ENCODE results near the gene RPH3AL.

Gene RPH3AL

GRCh38 chr17:384622-385177, 32.1 kb upstream of the RPH3AL start (continued):
- TF ChIP-seq PATZ1 (CRISPR knock-in tag; IDR thresholded peaks at IDR 0.05; ENCODE audit: borderline replicate concordance) (no peak), ARNTL (CRISPR knock-in tag; IDR thresholded peaks at IDR 0.05; ENCODE audit: borderline replicate concordance, low read depth) (no peak), TOX (CRISPR knock-in tag; IDR thresholded peaks at IDR 0.05; ENCODE audit: borderline replicate concordance) (no peak), ZNF565 (CRISPR knock-in tag; conservative IDR thresholded peaks at IDR 0.05; ENCODE audit: low read depth) (no peak), ESRRG (CRISPR knock-in tag; IDR thresholded peaks at IDR 0.05) (no peak), ZFP3 (CRISPR knock-in tag; IDR thresholded peaks at IDR 0.05) (no peak), ZNF70 (CRISPR knock-in tag; IDR thresholded peaks at IDR 0.05) (no peak), ISL1 (CRISPR knock-in tag; IDR thresholded peaks at IDR 0.05) (no peak), ZFP30 (CRISPR knock-in tag; IDR thresholded peaks at IDR 0.05) (no peak)

- TF ChIP-seq GLIS3 (CRISPR knock-in tag; IDR thresholded peaks at IDR 0.05) (no peak), PATZ1 (CRISPR knock-in tag; IDR thresholded peaks at IDR 0.05; ENCODE audit: borderline replicate concordance) (no peak), OSR1 (CRISPR knock-in tag; IDR thresholded peaks at IDR 0.05) (no peak)
Measured at GRCh38 chr17:383771-384621, 31.4 kb upstream of the RPH3AL start.

GRCh38 chr17:382644-383533, 30.3 kb upstream of the RPH3AL start:
- ATAC-seq: no peak
- TF ChIP-seq ZFP3 (CRISPR knock-in tag; IDR thresholded peaks at IDR 0.05) (no peak), PATZ1 (CRISPR knock-in tag; IDR thresholded peaks at IDR 0.05; ENCODE audit: borderline replicate concordance) (no peak), OSR1 (CRISPR knock-in tag; IDR thresholded peaks at IDR 0.05) (no peak), SNAI2 (CRISPR knock-in tag; IDR thresholded peaks at IDR 0.05) (no peak), CREB5 (CRISPR knock-in tag; IDR thresholded peaks at IDR 0.05; ENCODE audit: low read depth) (no peak), TOX (CRISPR knock-in tag; IDR thresholded peaks at IDR 0.05; ENCODE audit: borderline replicate concordance) (no peak)

More at GRCh38 chr17:383771-384621, 31.4 kb upstream of the RPH3AL start:
- ATAC-seq: no peak

- TF ChIP-seq ESRRG (CRISPR knock-in tag; IDR thresholded peaks at IDR 0.05): no peak
- no peak for TF ChIP-seq ISL1 (CRISPR knock-in tag; IDR thresholded peaks at IDR 0.05)
- TF ChIP-seq TOX (CRISPR knock-in tag; IDR thresholded peaks at IDR 0.05; ENCODE audit: borderline replicate concordance): no peak
- no peak for TF ChIP-seq ZFP3 (CRISPR knock-in tag; IDR thresholded peaks at IDR 0.05)
- no peak for TF ChIP-seq POU6F1 (CRISPR knock-in tag; IDR thresholded peaks at IDR 0.05; ENCODE audit: borderline replicate concordance, low read depth)
- no peak for TF ChIP-seq OSR1 (CRISPR knock-in tag; IDR thresholded peaks at IDR 0.05)
- TF ChIP-seq ARNTL (CRISPR knock-in tag; IDR thresholded peaks at IDR 0.05; ENCODE audit: borderline replicate concordance, low read depth): no peak
- no peak for TF ChIP-seq CSDC2 (CRISPR knock-in tag; IDR thresholded peaks at IDR 0.05)
- TF ChIP-seq TSHZ2 (CRISPR knock-in tag; IDR thresholded peaks at IDR 0.05): no peak
- TF ChIP-seq ZC3H10 (CRISPR knock-in tag; IDR thresholded peaks at IDR 0.05): no peak
- no peak for TF ChIP-seq ZNF70 (CRISPR knock-in tag; IDR thresholded peaks at IDR 0.05)
- TF ChIP-seq RARB (CRISPR knock-in tag; IDR thresholded peaks at IDR 0.05): no peak
- ATAC-seq: no peak
Measured at GRCh38 chr17:381941-382643, 29.5 kb upstream of the RPH3AL start.
